HepG2 (cell line): ENCODE results near the gene PRCD. TPM values are rescaled to one million over a fixed set of nuclear protein-coding genes. Genes with fewer than 3 reads are reported as not detected.

ENCODE experiments used
- ATF7 ChIP-seq, 2 experiments: fragments of 450-650 bp in 1 of 2; sonication (generic) in 1 of 2; formaldehyde crosslinking in 1 of 2; IDR thresholded peaks; 2 replicates each; pipeline versions ENCODE4 v1.4.0 to v1.6.1; 2016 to 2020; ENCODE audit warnings: antibody characterized with exemption in 1 of 2, mild to moderate bottlenecking in 1 of 2, missing genetic modification reagents in 1 of 2
- BHLHE40 ChIP-seq: IDR thresholded peaks from 2 replicates; pipeline ENCODE4 v1.6.1; 2011; ENCODE audit warnings: low read length, improper control_type of control experiment
- CBFB ChIP-seq: sonication (generic); formaldehyde crosslinking; IDR thresholded peaks from 2 replicates; pipeline ENCODE4 v1.4.0; 2020; ENCODE audit warnings: missing genetic modification reagents
- GTF3A ChIP-seq: sonication (generic); formaldehyde crosslinking; conservative IDR thresholded peaks from 2 replicates; pipeline ENCODE4 v1.4.0; 2020; ENCODE audit warnings: mild to moderate bottlenecking, missing genetic modification reagents
- MTA1 ChIP-seq: sonication (generic); formaldehyde crosslinking; IDR thresholded peaks from 2 replicates; pipeline ENCODE4 v1.4.0; 2020; ENCODE audit warnings: missing genetic modification reagents, mild to moderate bottlenecking, borderline replicate concordance
- PAF1 ChIP-seq: IDR thresholded peaks from 2 replicates; pipeline ENCODE4 v1.6.1; 2016; ENCODE audit warnings: missing genetic modification reagents, missing compliant biosample characterization
- POLR2A ChIP-seq, 2 experiments: IDR thresholded peaks; 2 replicates each; pipeline ENCODE4 v1.6.1; 2011; ENCODE audit warnings: low read depth in 2 of 2, low read length in 2 of 2, mild to moderate bottlenecking in 1 of 2, moderate library complexity in 1 of 2; ENCODE audit not compliant: insufficient read depth in 1 of 2
- ZBTB38 ChIP-seq: sonication (generic); formaldehyde crosslinking; IDR thresholded peaks from 2 replicates; pipeline ENCODE4 v1.5.1; 2020; ENCODE audit warnings: mild to moderate bottlenecking, missing genetic modification reagents
- ZFX ChIP-seq: sonication (generic); formaldehyde crosslinking; IDR thresholded peaks from 2 replicates; pipeline ENCODE4 v1.4.0; 2020; ENCODE audit warnings: mild to moderate bottlenecking, low read depth, missing genetic modification reagents, moderate library complexity
- ZNF138 ChIP-seq: sonication (generic); formaldehyde crosslinking; IDR thresholded peaks from 2 replicates; pipeline ENCODE4 v1.5.0; 2020; ENCODE audit warnings: mild to moderate bottlenecking, low read depth, missing genetic modification reagents
- ZNF3 ChIP-seq: IDR thresholded peaks from 2 replicates; pipeline ENCODE4 v1.7.0; 2017; ENCODE audit warnings: inconsistent platforms
- ZNF572 ChIP-seq: sonication (generic); formaldehyde crosslinking; IDR thresholded peaks from 2 replicates; pipeline ENCODE4 v1.5.1; 2020; ENCODE audit warnings: mild to moderate bottlenecking, missing genetic modification reagents
- ZNF652 ChIP-seq: IDR thresholded peaks from 2 replicates; pipeline ENCODE4 v1.6.1; 2016; ENCODE audit warnings: low read depth, borderline replicate concordance
- ZNF768 ChIP-seq: sonication (generic); formaldehyde crosslinking; IDR thresholded peaks from 2 replicates; pipeline ENCODE4 v1.4.0; 2020; ENCODE audit warnings: missing genetic modification reagents
- polyA plus RNA-seq, 8 experiments: library from polyadenylated mRNA; depleted of rRNA in 3 of 8; stranded (reverse) in 7 of 8; unstranded in 1 of 8; fragments of >200 nt; fragmentation: Illumina TruSeq in 4 of 8; extraction: Trizol in 4 of 8; gene quantifications; 2 replicates each; pipeline versions ENCODE4 v1.2.1 to v1.2.3, GENCODE V29; 2011 to 2016; ENCODE audit warnings: low read depth in 4 of 8, missing spikeins in 1 of 8, mixed read lengths in 1 of 8; ENCODE audit not compliant: insufficient read depth in 1 of 8
- total RNA-seq, 5 experiments: library from RNA; depleted of rRNA; stranded (reverse); fragments of >200 nt; fragmentation: Illumina TruSeq; extraction: Trizol; gene quantifications; 2 replicates each; pipeline ENCODE4 v1.2.3, GENCODE V29; 2016; ENCODE audit warnings: low read depth in 1 of 5
- TF ChIP-seq, protein P1 (sequence below): sonication (generic); formaldehyde crosslinking; IDR thresholded peaks from 2 replicates; pipeline ENCODE4 v1.5.0; 2020; ENCODE audit warnings: mild to moderate bottlenecking, missing genetic modification reagents, borderline replicate concordance
- TF ChIP-seq, protein P2 (sequence below): sonication (generic); formaldehyde crosslinking; IDR thresholded peaks from 2 replicates; pipeline ENCODE4 v1.4.0; 2020; ENCODE audit warnings: missing genetic modification reagents
- TF ChIP-seq, protein P3 (sequence below): sonication (generic); formaldehyde crosslinking; IDR thresholded peaks from 2 replicates; pipeline ENCODE4 v1.4.0; 2020; ENCODE audit warnings: missing genetic modification reagents
- TF ChIP-seq, protein P4 (sequence below): sonication (generic); formaldehyde crosslinking; IDR thresholded peaks from 2 replicates; pipeline ENCODE4 v1.4.0; 2020; ENCODE audit warnings: missing genetic modification reagents

PRCD gene
- total and polyA plus RNA-seq, 2 of the 13 experiments (the other 11 are each of a cell fraction or from before 2014, with no cell fraction given): 0.51 TPM; not detected in 1

DNA sequence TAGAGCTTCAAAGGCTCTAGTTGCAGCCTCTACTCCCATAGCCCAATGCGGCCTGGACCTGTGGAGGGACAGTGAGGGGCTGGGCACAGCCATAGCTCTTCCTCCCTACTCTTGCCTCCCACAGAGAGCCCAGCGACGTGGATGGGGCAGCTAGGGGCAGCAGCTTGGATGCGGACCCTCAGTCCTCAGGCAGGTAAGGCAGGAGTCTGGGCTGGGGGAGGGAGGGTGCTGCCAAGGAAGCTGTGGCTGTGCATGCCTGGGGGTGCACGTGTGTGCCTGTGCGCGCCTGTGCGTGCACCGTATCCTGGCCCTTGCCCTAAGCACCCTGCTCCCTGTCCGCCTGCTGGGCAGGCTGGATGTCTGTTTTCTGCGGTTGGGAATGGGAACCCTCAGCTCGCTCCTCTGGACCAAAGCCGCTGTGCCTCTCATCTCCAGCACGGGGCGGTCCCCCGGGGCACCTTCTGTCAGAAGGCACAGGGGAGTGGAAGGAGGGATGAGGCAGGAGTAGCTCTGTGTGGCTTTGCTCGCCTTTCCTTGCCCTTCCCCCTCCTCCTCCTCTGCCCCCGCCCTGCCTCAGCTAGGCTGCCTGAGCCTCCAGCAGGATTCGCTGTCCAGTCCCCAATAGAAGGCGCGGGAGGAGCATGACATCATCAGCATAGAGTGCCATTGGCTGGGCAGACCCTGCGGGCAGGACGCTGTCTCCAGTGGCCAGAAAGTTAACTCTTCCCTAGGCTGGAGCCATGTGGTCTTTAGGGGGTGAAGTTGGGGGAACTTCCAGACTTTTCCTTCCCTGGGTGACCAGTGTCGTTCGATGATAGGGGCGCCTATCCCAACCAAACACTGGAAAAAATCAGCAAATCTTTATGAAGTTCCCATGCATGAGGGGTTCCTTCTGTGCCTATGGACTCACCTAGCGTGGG lies 797 bp downstream of the PRCD start (continued):
- TF ChIP-seq, protein P1, sequence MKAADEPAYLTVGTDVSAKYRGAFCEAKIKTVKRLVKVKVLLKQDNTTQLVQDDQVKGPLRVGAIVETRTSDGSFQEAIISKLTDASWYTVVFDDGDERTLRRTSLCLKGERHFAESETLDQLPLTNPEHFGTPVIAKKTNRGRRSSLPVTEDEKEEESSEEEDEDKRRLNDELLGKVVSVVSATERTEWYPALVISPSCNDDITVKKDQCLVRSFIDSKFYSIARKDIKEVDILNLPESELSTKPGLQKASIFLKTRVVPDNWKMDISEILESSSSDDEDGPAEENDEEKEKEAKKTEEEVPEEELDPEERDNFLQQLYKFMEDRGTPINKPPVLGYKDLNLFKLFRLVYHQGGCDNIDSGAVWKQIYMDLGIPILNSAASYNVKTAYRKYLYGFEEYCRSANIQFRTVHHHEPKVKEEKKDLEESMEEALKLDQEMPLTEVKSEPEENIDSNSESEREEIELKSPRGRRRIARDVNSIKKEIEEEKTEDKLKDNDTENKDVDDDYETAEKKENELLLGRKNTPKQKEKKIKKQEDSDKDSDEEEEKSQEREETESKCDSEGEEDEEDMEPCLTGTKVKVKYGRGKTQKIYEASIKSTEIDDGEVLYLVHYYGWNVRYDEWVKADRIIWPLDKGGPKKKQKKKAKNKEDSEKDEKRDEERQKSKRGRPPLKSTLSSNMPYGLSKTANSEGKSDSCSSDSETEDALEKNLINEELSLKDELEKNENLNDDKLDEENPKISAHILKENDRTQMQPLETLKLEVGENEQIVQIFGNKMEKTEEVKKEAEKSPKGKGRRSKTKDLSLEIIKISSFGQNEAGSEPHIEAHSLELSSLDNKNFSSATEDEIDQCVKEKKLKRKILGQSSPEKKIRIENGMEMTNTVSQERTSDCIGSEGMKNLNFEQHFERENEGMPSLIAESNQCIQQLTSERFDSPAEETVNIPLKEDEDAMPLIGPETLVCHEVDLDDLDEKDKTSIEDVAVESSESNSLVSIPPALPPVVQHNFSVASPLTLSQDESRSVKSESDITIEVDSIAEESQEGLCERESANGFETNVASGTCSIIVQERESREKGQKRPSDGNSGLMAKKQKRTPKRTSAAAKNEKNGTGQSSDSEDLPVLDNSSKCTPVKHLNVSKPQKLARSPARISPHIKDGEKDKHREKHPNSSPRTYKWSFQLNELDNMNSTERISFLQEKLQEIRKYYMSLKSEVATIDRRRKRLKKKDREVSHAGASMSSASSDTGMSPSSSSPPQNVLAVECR (CRISPR knock-in tag): peak; percentile 33; the same call in 1 of the 2 replicates
- TF ChIP-seq POLR2A (IDR thresholded peaks at IDR 0.05; ENCODE audit: insufficient read depth in 1 of 2, low read depth in 2 of 2, low read length in 2 of 2): peak in 1 of 2 experiments; percentile 28; a peak in 1 of 4 replicates
- TF ChIP-seq GTF3A (CRISPR knock-in tag): 0 out of 2 replicates have a peak, but pooled peaks have one; percentile 40
- TF ChIP-seq CBFB: 0 out of 2 replicates have a peak, but pooled peaks have one; percentile 15
- peak; percentile 88 for TF ChIP-seq ATF7 (IDR thresholded peaks at IDR 0.05)
- peak; percentile 81 for TF ChIP-seq ATF7 (CRISPR knock-in tag; IDR thresholded peaks at IDR 0.05)
- 0 out of 2 replicates have a peak, but pooled peaks have one; percentile 19 for TF ChIP-seq BHLHE40
- TF ChIP-seq, protein P2, sequence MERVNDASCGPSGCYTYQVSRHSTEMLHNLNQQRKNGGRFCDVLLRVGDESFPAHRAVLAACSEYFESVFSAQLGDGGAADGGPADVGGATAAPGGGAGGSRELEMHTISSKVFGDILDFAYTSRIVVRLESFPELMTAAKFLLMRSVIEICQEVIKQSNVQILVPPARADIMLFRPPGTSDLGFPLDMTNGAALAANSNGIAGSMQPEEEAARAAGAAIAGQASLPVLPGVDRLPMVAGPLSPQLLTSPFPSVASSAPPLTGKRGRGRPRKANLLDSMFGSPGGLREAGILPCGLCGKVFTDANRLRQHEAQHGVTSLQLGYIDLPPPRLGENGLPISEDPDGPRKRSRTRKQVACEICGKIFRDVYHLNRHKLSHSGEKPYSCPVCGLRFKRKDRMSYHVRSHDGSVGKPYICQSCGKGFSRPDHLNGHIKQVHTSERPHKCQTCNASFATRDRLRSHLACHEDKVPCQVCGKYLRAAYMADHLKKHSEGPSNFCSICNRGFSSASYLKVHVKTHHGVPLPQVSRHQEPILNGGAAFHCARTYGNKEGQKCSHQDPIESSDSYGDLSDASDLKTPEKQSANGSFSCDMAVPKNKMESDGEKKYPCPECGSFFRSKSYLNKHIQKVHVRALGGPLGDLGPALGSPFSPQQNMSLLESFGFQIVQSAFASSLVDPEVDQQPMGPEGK (CRISPR knock-in tag): 0 out of 2 replicates have a peak, but pooled peaks have one; percentile 14
- TF ChIP-seq, protein P3, sequence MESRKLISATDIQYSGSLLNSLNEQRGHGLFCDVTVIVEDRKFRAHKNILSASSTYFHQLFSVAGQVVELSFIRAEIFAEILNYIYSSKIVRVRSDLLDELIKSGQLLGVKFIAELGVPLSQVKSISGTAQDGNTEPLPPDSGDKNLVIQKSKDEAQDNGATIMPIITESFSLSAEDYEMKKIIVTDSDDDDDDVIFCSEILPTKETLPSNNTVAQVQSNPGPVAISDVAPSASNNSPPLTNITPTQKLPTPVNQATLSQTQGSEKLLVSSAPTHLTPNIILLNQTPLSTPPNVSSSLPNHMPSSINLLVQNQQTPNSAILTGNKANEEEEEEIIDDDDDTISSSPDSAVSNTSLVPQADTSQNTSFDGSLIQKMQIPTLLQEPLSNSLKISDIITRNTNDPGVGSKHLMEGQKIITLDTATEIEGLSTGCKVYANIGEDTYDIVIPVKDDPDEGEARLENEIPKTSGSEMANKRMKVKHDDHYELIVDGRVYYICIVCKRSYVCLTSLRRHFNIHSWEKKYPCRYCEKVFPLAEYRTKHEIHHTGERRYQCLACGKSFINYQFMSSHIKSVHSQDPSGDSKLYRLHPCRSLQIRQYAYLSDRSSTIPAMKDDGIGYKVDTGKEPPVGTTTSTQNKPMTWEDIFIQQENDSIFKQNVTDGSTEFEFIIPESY (CRISPR knock-in tag): 0 out of 2 replicates have a peak, but pooled peaks have one; percentile 14
- TF ChIP-seq MTA1 (CRISPR knock-in tag): peak; percentile 15; the same call in 1 of the 2 replicates
- TF ChIP-seq, protein P4, sequence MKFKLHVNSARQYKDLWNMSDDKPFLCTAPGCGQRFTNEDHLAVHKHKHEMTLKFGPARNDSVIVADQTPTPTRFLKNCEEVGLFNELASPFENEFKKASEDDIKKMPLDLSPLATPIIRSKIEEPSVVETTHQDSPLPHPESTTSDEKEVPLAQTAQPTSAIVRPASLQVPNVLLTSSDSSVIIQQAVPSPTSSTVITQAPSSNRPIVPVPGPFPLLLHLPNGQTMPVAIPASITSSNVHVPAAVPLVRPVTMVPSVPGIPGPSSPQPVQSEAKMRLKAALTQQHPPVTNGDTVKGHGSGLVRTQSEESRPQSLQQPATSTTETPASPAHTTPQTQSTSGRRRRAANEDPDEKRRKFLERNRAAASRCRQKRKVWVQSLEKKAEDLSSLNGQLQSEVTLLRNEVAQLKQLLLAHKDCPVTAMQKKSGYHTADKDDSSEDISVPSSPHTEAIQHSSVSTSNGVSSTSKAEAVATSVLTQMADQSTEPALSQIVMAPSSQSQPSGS (CRISPR knock-in tag): peak; percentile 97
- no peak for TF ChIP-seq ZNF138 (CRISPR knock-in tag)
- peak; percentile 88 for TF ChIP-seq ZNF652
- no peak for TF ChIP-seq ZNF572 (CRISPR knock-in tag)
- TF ChIP-seq ZFX (CRISPR knock-in tag): 0 out of 2 replicates have a peak, but pooled peaks have one; percentile 12
- TF ChIP-seq ZBTB38: 0 out of 2 replicates have a peak, but pooled peaks have one; percentile 19
- TF ChIP-seq PAF1 (CRISPR knock-in tag): no peak
- TF ChIP-seq ZNF768 (CRISPR knock-in tag): peak; percentile 65; the same call in 1 of the 2 replicates
- no peak for TF ChIP-seq ZNF3 (CRISPR knock-in tag)
